GM19328 (cell line): ENCODE data around the gene TMLHE.
"Not testable (repeated sequence)": the region's sequence is repeated elsewhere in the genome, so short reads cannot be mapped to it uniquely, and the experiment has no call there.

ENCODE experiments used
- ATAC-seq: cut with Tn5 transposase; IDR thresholded peaks from one replicate; pipeline ENCODE4 v1.9.1; 2021; ENCODE audit warnings: mild to moderate bottlenecking, moderate library complexity; ENCODE audit not compliant: unreplicated experiment

The TMLHE gene

DNA sequence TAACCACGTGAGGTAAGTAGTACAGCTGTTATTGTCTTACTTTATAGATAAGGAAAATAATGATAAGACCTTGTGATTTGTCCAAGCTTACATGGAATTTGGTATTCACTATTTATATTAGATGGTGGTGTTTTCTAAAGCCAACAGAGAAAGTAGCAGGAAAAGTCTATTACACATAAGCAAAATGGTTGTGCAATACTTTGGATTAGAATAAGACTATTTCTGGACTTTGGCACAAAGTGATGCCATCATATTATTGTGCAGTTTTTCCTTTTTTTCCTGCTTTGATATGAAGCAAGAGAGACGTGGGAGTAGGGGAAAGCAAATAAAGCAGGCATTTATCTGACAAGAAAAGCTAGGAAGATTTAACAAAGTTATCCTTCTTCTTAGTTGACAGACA is 117.6 kb downstream of the TMLHE start:
- ATAC-seq, result not testable (repeated sequence)

DNA sequence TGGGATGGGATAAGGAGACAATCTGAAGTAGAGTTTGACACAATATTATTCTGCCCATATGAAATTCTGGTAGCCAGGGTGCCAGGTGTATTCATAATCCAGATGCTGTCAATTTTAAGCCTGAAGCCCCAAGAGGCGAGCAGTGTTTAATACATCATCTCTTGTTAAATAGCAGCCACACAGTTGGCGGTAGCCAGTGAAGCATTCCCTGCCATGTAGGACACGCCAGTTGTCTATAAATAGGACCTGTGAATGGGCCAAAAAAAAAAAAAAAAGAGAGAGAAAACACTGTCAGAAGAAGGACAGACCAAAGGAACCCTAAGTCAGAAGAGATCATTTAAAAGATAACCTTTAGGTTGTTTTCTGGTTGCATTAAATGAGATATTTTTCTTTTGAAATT is 121.3 kb downstream of the TMLHE start:
- not testable (repeated sequence) for ATAC-seq

DNA sequence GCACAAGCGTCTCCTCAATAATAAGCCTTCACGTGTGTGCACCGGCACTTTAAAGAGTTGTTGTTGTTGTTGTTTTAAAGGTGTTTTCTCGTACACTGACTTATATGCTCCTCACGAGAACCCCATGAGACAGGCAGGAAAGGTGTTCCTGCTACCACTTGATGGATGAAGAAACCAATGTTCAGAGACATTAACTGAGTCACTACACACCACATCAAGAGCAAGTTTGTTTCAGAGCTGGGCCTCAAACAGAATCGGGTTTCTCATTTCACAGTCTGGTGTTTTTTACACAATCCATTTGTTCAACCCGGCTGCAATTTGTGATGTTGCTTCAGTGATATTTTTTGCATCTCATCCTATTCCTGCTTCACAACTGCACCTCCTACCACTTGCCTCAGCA is 135.6 kb downstream of the TMLHE start:
- not testable (repeated sequence) for ATAC-seq

DNA sequence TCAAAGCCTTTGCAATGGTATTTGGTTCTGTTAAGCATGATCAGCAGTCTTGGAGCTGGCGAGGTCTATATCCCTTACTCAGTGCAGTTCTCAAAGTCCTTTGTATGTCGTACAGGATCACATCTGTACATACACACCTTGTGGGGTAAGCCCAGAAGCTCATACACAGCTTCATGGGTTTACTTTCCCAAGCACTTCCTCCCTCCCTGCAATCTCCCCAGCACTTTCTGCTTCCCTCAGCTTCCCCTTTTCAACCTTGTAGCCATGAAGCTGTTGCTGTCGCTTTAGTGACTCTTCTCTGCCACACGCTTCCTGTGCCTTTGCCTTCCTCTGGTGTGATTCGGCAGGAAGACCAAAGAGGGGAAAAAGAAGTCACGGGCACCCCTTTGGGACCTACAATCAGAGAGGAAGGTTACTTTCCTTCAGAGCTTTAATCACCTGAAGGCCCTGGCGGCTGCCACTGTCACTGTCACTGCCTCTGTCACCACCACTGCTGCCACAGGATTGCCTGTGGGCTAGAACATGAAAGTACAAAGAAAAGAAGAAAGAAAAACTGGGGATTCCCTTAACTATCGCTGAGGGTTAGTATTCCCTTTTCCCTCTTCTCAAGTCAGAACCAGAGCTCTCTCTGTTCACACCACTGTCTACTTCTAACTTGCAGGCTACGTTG is 146.3 kb downstream of the TMLHE start:
- ATAC-seq, result peak; percentile 55

DNA sequence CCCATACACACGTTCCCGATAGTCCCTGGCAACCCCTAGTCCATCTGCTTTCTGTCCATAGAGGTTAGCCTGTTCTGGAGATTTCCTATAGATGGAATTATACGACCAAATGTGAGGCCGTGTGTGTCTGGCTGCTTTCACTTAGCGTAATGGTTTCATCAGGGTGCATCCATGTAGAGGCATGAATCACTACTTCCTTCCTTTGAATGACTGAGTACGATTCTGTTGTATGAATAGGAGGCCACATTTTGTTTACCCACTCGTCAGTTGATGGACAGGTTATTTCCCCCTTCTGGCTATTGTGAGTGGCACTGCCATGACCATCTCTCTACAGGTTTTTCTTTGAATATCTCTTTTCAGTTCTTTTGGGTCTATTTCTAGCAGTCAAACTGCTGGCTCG is 152.3 kb downstream of the TMLHE start:
- not testable (repeated sequence) for ATAC-seq

DNA sequence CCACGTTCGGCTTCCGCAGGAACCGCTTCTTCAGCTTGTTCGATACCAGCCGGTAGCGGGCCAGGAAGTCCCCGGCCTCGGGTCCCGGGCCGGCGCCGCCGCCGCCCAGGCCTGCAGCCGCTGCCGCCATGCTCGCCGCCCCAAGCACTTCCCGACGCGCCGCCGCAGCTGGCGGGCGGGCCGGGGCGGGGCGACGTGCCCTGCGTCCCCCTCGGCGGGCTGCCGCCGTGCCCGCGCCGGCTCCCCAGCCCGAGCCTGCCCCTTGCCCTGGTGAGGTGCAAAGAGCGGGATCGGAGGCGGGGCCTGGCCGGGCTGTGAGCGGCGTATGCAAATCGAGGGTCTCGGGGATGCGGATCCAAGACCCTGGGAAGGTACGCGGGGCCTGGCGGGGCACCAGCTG is 154.3 kb downstream of the TMLHE start, which contains the start of gene F8A3:
Gene F8A3 (minus strand): TSS at position 150 of the 400 bp plus-strand sequence. CDS start 20 bp downstream, at position 130.
- peak; percentile 75 for ATAC-seq

DNA sequence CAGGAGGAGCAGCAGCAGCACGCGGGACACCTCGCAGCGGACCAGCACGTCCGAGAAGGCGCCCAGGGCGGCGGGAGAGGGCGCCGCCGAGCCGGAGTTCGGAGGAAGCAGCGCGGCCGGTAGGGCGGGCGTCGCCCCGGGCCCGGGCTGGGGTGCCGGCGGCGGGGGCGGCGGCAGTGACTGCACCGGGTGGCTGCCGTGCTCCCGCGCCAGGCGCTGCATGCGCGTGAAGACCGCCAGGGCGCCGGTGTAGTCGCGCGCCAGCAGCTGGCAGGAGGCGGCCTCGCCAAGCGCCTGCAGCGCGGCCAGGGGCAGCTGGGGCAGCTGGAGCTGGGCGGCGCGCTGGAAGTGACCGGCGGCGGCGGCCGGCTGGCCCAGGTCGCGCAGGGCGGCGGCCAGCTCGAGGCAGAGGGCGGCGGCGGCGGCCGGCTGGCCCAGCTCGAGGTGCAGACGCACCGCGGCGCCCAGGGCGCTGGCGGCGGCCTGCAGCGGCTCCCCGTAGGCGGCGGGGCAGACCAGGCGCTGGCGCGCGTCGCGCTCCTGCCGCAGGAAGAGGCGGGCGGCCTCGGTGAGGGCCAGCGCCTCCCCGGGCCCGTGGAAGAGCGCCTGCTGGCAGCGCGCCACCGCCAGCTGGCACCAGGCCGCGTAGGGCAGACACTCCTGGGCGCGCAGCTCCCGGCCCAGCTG is 154.8 kb downstream of the TMLHE start:
- peak; percentile 57 for ATAC-seq

DNA sequence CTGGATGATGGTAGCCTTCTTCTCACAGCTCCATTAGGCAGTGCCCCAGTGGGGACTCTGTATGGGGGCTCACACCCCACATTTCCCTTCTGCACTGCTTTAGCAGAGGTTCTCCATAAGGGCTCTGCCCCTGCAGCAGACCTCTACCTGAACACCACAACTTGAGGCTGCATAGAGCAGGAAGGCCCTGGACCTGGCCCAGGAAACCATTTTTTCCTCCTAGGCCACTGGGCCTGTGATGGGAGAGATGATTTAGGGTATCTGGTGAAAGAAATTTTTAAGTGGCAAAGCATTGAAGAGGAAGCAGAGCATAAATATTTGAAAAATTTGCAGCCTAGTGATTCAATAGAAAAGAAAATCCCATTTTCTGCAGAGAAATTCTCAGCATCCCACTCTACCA is 171.7 kb downstream of the TMLHE start:
- ATAC-seq, result no peak
